Measurements from ENCODE around the gene PSMB11.

PSMB11 gene

DNA sequence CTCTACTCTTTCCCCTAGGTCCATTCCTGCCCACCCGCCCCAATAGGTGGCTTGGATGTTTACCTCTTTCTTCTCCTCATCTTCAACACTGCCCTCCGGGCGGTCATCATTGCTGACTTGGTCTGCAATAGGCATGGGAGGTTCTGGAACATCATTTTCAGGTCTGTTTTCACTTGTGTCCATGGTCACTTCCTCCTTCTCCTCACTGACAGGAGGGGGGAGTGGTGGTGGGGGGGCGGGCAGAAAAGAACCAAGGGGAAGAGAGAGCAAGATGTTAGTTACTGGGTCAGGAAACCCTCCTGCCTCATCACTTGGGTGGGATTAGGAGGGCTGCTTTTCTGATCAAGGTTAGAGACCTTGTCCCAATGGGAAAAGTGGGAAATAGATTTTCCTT is 27.4 kb downstream of the PSMB11 start:
- no peak overlapping the region for H3K4me3 ChIP-seq (ENCODE audit: low read length)
- no peak for TF ChIP-seq CTCF (conservative IDR thresholded peaks at IDR 0.05; ENCODE audit: low read length)
- DNase-seq (ENCODE audit: low read depth) = no peak

DNA sequence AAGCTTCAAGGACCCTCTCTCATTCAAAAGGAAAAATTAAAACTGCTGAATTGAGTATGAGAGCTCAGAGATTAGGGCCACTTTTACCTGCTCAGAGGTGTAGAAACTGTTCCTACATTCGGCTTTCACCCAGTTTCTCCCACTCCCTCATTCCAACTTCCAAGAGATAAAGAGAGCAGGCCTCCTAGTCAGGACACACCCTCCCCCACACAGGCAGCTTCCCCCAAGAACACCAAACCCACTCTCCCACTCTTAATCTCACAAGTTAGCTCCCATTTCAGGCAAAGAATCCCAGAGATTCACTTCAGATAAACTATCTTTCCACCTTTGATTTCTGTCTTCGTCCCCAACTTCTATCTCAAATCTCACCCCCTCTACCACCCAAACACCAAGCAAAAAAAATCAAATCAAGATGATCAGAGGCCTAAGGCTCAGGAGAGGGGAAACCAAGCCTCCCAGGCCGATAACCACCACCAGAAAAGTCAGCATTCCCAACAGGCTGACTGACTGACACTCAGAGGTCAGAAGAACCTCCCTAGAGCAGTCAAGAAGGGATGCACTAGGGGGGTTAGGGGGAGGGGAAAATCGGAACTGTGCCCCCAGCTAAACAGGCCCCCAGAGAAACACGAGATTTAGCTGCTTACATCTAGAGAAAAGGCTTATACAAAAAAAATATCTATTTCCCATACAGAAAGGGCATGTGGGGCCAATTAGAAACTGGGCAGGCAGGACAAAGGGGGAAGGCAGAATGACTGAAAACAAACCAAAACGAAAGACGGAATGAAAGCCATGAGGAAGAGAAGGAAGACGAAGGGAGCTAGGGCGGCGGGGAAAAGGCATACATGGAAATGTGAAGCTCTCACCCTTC is 28.5 kb downstream of the PSMB11 start:
- DNase-seq (ENCODE audit: low read depth) = no peak
- TF ChIP-seq CTCF (conservative IDR thresholded peaks at IDR 0.05; ENCODE audit: low read length) = no peak
- H3K4me3 ChIP-seq (ENCODE audit: low read length) = peak overlapping the region; percentile 92

DNA sequence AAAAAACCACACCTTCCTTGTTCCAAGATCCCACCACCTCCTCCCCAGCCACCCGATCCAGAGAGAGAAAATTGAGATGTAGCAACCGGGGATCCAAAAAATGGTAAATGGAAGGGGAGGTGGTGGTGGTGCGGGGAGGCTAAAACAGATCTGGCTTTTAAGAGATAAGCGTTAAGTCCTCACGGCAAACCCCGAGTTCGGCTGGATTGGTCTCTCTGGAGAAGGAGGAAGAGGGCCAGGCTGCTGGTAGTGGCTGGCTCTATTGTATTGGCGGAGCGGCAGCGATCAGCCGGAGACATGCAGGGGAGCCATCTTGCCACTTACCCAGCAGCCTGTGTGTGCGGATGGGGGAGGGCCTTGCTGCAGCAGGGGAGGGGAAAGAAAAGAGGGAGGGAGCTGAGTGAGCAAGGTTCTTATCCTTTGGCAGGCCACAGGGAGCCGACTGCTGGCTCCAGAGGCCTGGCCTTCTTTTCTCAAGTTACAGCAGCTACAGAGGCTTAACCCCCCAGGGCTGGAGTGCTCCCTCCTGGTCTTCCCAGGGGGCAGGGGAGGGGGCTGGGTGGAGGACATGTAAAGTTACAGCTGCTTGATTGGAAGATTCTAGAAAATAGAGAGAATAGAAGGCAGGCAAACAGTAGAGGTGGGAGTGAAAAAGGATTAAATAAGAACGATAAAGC is 29.4 kb downstream of the PSMB11 start:
- TF ChIP-seq CTCF (conservative IDR thresholded peaks at IDR 0.05; ENCODE audit: low read length) = no peak
- peak overlapping the region; percentile 92 for H3K4me3 ChIP-seq (ENCODE audit: low read length)
- DNase-seq (ENCODE audit: low read depth) = peak; percentile 93

- peak overlapping the region; percentile 92 for H3K4me3 ChIP-seq (ENCODE audit: low read length)
- no peak for DNase-seq (ENCODE audit: low read depth)
- no peak for TF ChIP-seq CTCF (conservative IDR thresholded peaks at IDR 0.05; ENCODE audit: low read length)
Observed at GRCh38 chr14:23071921-23072539, 30.0 kb downstream of the PSMB11 start.

DNA sequence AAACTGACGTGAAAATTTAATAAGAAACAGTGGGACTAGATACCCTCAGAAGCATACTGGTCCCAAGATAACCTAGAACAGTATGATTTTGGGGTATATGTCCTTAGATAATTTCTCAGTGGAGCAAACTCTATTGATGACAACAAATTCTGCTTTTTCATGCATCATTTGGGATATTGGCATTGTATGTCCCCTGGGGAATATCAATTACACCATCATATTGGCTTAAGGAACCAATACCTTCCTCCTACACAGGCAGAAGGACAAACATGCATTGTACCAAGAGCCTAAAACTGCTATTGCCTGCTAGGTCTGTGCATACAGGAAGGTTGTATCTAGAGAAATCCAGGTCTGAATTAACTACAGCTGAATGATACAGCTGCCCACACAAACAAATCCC is 32.9 kb downstream of the PSMB11 start:
- no peak for DNase-seq (ENCODE audit: low read depth)
- no peak overlapping the region for H3K4me3 ChIP-seq (ENCODE audit: low read length)
- TF ChIP-seq CTCF (conservative IDR thresholded peaks at IDR 0.05; ENCODE audit: low read length) = no peak

- no peak overlapping the region for H3K4me3 ChIP-seq (ENCODE audit: low read length)
- peak; percentile 73 for TF ChIP-seq CTCF (conservative IDR thresholded peaks at IDR 0.05; ENCODE audit: low read length)
- DNase-seq (ENCODE audit: low read depth) = no peak
Observed at GRCh38 chr14:23076785-23077408, 34.9 kb downstream of the PSMB11 start.
